Measurements from ENCODE around the gene RPP21. TPM values are rescaled to one million over a fixed set of nuclear protein-coding genes. Genes with fewer than 3 reads are reported as not detected.
"Not testable (repeated sequence)": the region's sequence is repeated elsewhere in the genome, so short reads cannot be mapped to it uniquely, and the experiment has no call there.

The RPP21 gene
- total and polyA plus RNA-seq, 12 donors = 24.2 to 223 (median 59.7) TPM

DNA sequence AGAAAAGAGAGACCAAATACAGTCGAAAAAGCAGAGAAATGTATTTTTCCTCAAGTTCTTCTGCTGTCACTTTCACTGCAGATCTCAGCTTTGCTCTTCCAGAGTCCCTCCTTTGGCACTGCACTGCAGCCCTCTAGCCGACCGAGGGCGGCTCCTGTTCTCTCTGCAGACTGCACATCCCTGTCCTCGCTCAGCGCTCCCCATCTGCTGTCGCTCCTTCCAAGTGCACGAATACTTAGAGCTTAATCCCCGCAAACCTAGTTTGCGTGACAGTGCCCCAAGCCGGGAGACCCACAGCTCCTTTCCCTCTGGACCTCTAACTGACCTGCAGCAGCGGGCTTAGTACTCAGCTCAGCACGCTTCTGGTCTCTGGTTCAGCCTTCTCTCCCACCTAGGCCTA is 15.2 kb downstream of the RPP21 start:
- Histone ChIP-seq H3K4me1 (replicated peaks in 1 of 2) (peaks cover 0 to 5% of the 10 kb centered on the region in 2 donors), H3K27ac (no peak overlapping the region), H3K27me3 (peaks cover 42% of the 10 kb centered on the region), H3K4me3 (no peak overlapping the region), H3K9me3 (replicated peaks in 1 of 3) (no peaks in the 10 kb centered on the region), H3K36me3 (replicated peaks in 1 of 2) (no peaks in the 10 kb centered on the region)
- 49 to 61% (median 54%) methylated on average over 12 to 13 of the region's 13 CpGs for WGBS, 4 donors
- intact Hi-C loops (cut with DNase I) = no loop called here
- DNase-seq = no peak
- TF ChIP-seq, protein P1, sequence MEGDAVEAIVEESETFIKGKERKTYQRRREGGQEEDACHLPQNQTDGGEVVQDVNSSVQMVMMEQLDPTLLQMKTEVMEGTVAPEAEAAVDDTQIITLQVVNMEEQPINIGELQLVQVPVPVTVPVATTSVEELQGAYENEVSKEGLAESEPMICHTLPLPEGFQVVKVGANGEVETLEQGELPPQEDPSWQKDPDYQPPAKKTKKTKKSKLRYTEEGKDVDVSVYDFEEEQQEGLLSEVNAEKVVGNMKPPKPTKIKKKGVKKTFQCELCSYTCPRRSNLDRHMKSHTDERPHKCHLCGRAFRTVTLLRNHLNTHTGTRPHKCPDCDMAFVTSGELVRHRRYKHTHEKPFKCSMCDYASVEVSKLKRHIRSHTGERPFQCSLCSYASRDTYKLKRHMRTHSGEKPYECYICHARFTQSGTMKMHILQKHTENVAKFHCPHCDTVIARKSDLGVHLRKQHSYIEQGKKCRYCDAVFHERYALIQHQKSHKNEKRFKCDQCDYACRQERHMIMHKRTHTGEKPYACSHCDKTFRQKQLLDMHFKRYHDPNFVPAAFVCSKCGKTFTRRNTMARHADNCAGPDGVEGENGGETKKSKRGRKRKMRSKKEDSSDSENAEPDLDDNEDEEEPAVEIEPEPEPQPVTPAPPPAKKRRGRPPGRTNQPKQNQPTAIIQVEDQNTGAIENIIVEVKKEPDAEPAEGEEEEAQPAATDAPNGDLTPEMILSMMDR (IDR thresholded peaks at IDR 0.05) = no peak

DNA sequence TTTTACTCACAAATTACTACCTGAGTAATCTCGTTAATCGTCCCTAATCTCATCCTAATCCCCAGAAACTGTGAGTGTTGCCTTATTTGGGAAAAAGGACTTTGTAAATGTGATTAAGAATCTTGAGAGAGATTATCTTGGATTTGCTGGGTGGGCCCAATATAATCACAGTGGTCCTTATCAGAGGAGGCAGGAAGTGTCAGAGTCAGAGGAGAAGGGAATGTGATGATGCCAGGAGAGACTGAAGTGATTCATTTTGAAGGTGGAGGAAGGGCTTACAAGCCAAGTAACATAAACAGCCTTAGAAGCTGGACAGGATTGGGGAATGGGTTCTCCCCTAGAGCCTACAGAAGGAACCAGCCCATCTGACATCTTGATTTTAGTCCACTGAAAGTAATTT is 16.7 kb downstream of the RPP21 start:
- no peak overlapping the region for H3K4me3 ChIP-seq
- intact Hi-C loops (cut with DNase I) = no loop called here
- no peaks in the 10 kb centered on the region for H3K9me3 ChIP-seq (replicated peaks in 1 of 3)
- 83 to 86% (median 84%) methylated on average over 2 of the region's 2 CpGs for WGBS, 4 donors
- H3K27ac ChIP-seq = no peak overlapping the region
- H3K27me3 ChIP-seq = peaks cover 48% of the 10 kb centered on the region
- TF ChIP-seq, protein P1 (IDR thresholded peaks at IDR 0.05) = no peak
- no peak for TF ChIP-seq POLR2A (IDR thresholded peaks at IDR 0.05)
- peaks cover 0 to 5% of the 10 kb centered on the region in 2 donors for H3K4me1 ChIP-seq (replicated peaks in 1 of 2)
- H3K36me3 ChIP-seq (replicated peaks in 1 of 2) = no peaks in the 10 kb centered on the region
- DNase-seq = no peak

DNA sequence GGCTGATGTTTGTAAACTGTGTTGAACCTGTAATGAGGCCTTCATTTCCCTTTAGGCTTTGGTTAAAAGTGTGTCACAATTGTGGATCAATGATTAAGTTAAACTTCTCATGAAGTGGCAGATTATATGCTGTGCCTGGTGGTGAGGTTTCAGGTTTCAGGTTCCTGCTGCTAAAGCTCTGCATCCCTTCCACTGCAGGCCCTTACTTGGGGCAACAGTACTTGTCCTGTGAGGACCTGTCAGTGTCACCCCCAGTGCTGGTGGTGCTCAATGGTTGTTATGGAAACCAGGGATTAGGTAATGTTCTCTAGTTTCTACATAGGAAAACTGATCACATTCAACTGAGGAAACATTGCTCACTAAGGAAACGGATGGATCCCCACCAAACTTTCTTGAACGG is 18.5 kb downstream of the RPP21 start:
- no peak for DNase-seq
- H3K4me3 ChIP-seq = no peak overlapping the region
- no peak overlapping the region for H3K27ac ChIP-seq
- WGBS, 4 donors = 71 to 74% (median 73%) methylated on average over 2 of the region's 2 CpGs
- TF ChIP-seq POLR2A (IDR thresholded peaks at IDR 0.05) = no peak
- TF ChIP-seq, protein P1 (IDR thresholded peaks at IDR 0.05) = no peak
- H3K4me1 ChIP-seq (replicated peaks in 1 of 2) = no peaks in the 10 kb centered on the region
- H3K27me3 ChIP-seq = peaks cover 36% of the 10 kb centered on the region
- intact Hi-C loops (cut with DNase I) = no loop called here
- no peaks in the 10 kb centered on the region for H3K36me3 ChIP-seq (replicated peaks in 1 of 2)
- H3K9me3 ChIP-seq (replicated peaks in 1 of 3) = no peaks in the 10 kb centered on the region

DNA sequence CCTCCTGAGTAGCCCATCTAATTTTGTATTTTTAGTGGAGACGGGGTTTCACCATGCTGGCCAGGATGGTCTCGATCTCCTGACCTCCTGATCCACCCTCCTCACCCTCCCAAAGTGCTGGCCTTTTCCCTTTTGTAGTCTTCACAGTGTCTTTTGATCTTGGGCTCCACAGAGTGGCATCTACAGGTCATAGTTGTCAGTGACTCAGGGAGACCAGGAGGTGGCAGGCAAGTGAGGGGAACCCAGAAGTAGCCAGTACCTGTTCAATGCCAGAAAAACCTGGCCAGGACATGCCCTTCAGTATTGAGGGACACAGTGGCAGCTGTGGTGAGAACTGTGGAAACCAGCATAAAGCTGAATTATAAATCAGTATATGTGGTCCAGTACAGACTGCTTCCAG is 19.6 kb downstream of the RPP21 start:
- no peak overlapping the region for H3K27ac ChIP-seq
- TF ChIP-seq, protein P1 (IDR thresholded peaks at IDR 0.05) = no peak
- no peaks in the 10 kb centered on the region for H3K4me1 ChIP-seq (replicated peaks in 1 of 2)
- H3K27me3 ChIP-seq = peaks cover 27% of the 10 kb centered on the region
- intact Hi-C loops (cut with DNase I) = no loop called here
- no peak overlapping the region for H3K4me3 ChIP-seq
- H3K36me3 ChIP-seq (replicated peaks in 1 of 2) = no peaks in the 10 kb centered on the region
- no peaks in the 10 kb centered on the region for H3K9me3 ChIP-seq (replicated peaks in 1 of 3)
- no peak for DNase-seq
- 55 to 78% (median 70%) methylated on average over 2 of the region's 2 CpGs for WGBS, 4 donors

DNA sequence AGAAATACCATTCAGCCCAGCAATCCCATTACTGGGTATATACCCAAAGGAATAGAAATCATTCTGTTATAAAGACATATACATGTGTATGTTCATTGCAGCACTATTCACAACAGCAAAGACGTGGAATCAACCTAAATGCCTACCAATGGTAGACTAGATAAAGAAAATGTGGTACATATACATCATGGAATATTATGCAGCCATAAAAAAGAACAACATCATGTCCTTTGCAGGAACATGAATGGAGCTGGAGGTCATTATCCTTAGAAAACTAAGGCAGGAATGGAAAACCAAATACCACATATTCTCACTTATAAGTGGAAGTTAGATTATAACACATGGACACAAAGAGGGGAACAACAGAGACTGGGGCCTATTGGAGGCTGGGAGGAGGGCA is 24.3 kb downstream of the RPP21 start:
- peaks cover 14% of the 10 kb centered on the region for H3K27me3 ChIP-seq

More for the DNA sequence above, 24.3 kb downstream of the RPP21 start:
- DNase-seq; H3K9me3 ChIP-seq (replicated peaks in 1 of 3); H3K4me3 ChIP-seq; H3K4me1 ChIP-seq (replicated peaks in 1 of 2); H3K36me3 ChIP-seq (replicated peaks in 1 of 2); intact Hi-C loops (cut with DNase I); H3K27ac ChIP-seq: not testable (repeated sequence)
- WGBS, 4 donors = 22 to 47% (median 33%) methylated on average over 1 of the region's 1 CpG

All from adrenal gland (tissue), 12 donors.